ENCODE data around the gene C11orf24. TPM values are rescaled to one million over a fixed set of nuclear protein-coding genes. Genes with fewer than 3 reads are reported as not detected.
A peak's percentile ranks its signal among the peaks of the same experiment; 100 is the strongest.

Gene C11orf24
- polyA plus RNA-seq, 1 of the 3 experiments (the other 2 are of a cell fraction), result 50.9 TPM

GRCh38 chr11:68274306-68274705 lies 2.5 kb upstream of the C11orf24 start:
- Histone ChIP-seq H2AFZ (ENCODE audit: low read depth) (no peak overlapping the region), H3K9me2 (no peaks in the 10 kb centered on the region), H4K20me1 (ENCODE audit: insufficient read depth) (0 out of 2 replicates have a peak, but pooled peaks cover 2% of the 10 kb centered on the region), H3F3A (replicated peaks; ENCODE audit: insufficient read depth) (peaks cover 3% of the 10 kb centered on the region), H3K4me3 (ENCODE audit: low read depth in 2 of 2, low read length in 1 of 2) (no peak overlapping the region), H3K9me3 (no peaks in the 10 kb centered on the region), H3K4me2 (no peak overlapping the region), H3K36me3 (replicated peaks in 1 of 2; ENCODE audit: control insufficient read depth in 1 of 2, insufficient read depth in 2 of 2, low read length in 1 of 2) (no peaks in the 10 kb centered on the region), H3K27ac (ENCODE audit: low read depth in 2 of 2, low read length in 1 of 2) (no peak overlapping the region), H3K4me1 (ENCODE audit: control insufficient read depth in 1 of 2, insufficient read depth in 2 of 2, low read depth in 1 of 2, low read length in 1 of 2) (peaks cover 14 to 17% of the 10 kb centered on the region in 2 experiments; a peak in 3 of 4 replicates), H3K27me3 (ENCODE audit: insufficient read depth) (no peaks in the 10 kb centered on the region), H3K9ac (no peak overlapping the region), H3K79me2 (ENCODE audit: insufficient read depth) (peaks cover 33% of the 10 kb centered on the region)
- DNase-seq, result no peak
- TF ChIP-seq GABPA (IDR thresholded peaks at IDR 0.05; ENCODE audit: low read depth), result no peak
- 92% methylated on average over 1 of the region's 1 CpG for WGBS (ENCODE audit: low lambda C conversion rate)
- CTCF ChIA-PET, result interaction anchor here (0.6 to 5.9 kb wide), 4 partner anchors 17 to 39 kb away, joined by 3 to 68 read pairs (median 4); no protein-coding TSS in a partner anchor
- POLR2A ChIA-PET, result no interaction called here

- Histone ChIP-seq H4K20me1 (ENCODE audit: insufficient read depth) (0 out of 2 replicates have a peak, but pooled peaks cover 7% of the 10 kb centered on the region), H2AFZ (ENCODE audit: low read depth) (peak overlapping the region; percentile 82), H3K4me2 (peak overlapping the region; percentile 92), H3K9me3 (no peaks in the 10 kb centered on the region), H3K27ac (ENCODE audit: low read depth in 2 of 2, low read length in 1 of 2) (no peak overlapping the region), H3K9ac (no peak overlapping the region), H3F3A (replicated peaks; ENCODE audit: insufficient read depth) (peaks cover 3% of the 10 kb centered on the region), H3K9me2 (no peaks in the 10 kb centered on the region), H3K27me3 (ENCODE audit: insufficient read depth) (no peaks in the 10 kb centered on the region), H3K79me2 (ENCODE audit: insufficient read depth) (peaks cover 44% of the 10 kb centered on the region), H3K4me1 (ENCODE audit: control insufficient read depth in 1 of 2, insufficient read depth in 2 of 2, low read depth in 1 of 2, low read length in 1 of 2) (peaks cover 14 to 17% of the 10 kb centered on the region in 2 experiments; a peak in 3 of 4 replicates), H3K4me3 (ENCODE audit: low read depth in 2 of 2, low read length in 1 of 2) (peak overlapping the region; percentile 67 to 75), H3K36me3 (replicated peaks in 1 of 2; ENCODE audit: control insufficient read depth in 1 of 2, insufficient read depth in 2 of 2, low read length in 1 of 2) (peaks cover under 1 to 3% of the 10 kb centered on the region in 2 experiments)
- no peak for DNase-seq
- no peak for TF ChIP-seq RXRA (IDR thresholded peaks at IDR 0.05; ENCODE audit: borderline replicate concordance, low read depth)
- no peak for TF ChIP-seq GABPA (IDR thresholded peaks at IDR 0.05; ENCODE audit: low read depth)
- TF ChIP-seq EZH2phosphoT487 (IDR thresholded peaks at IDR 0.05; ENCODE audit: borderline replicate concordance, low read depth), result no peak
- no peak for TF ChIP-seq POLR2AphosphoS5 (IDR thresholded peaks at IDR 0.05; ENCODE audit: low read depth, low read length)
- WGBS (ENCODE audit: low lambda C conversion rate), result 98% methylated on average over 20 of the region's 21 CpGs
- CTCF ChIA-PET, result interaction anchor here (1.1 to 5.9 kb wide), 4 partner anchors 19 to 110 kb away, joined by 3 to 68 read pairs (median 5); no protein-coding TSS in a partner anchor
- POLR2A ChIA-PET, result interaction anchor here (2.1 kb wide), 1 partner anchor 101 kb away, joined by 16 read pairs; no protein-coding TSS in a partner anchor
Observed at GRCh38 chr11:68273026-68273738, 1.4 kb upstream of the C11orf24 start.

- DNase-seq, result peak; percentile 89
- H3K79me2 ChIP-seq (ENCODE audit: insufficient read depth), result peaks cover 56% of the 10 kb centered on the region
- 3% methylated on average over 22 of the region's 23 CpGs for WGBS (ENCODE audit: low lambda C conversion rate)
- TF ChIP-seq TEAD4 (IDR thresholded peaks at IDR 0.05; ENCODE audit: borderline replicate concordance, insufficient read depth) (no peak), EZH2phosphoT487 (IDR thresholded peaks at IDR 0.05; ENCODE audit: borderline replicate concordance, low read depth) (no peak), CTCF (IDR thresholded peaks at IDR 0.05) (peak; percentile 62), CHD2 (IDR thresholded peaks at IDR 0.05; ENCODE audit: low read length, partially characterized antibody) (no peak), MEF2A (IDR thresholded peaks at IDR 0.05; ENCODE audit: borderline replicate concordance, low read depth) (no peak), SMC3 (IDR thresholded peaks at IDR 0.05; ENCODE audit: low read depth, low read length) (peak; percentile 66), REST (IDR thresholded peaks at IDR 0.05; ENCODE audit: low read depth, low read length) (no peak), NRF1 (IDR thresholded peaks at IDR 0.05; ENCODE audit: low read depth, low read length) (no peak), TAF1 (IDR thresholded peaks at IDR 0.05; ENCODE audit: borderline replicate concordance, low read depth, low read length) (no peak)
Observed at GRCh38 chr11:68271023-68271780, 571 bp downstream of the C11orf24 start.

More at GRCh38 chr11:68271023-68271780, 571 bp downstream of the C11orf24 start:
- CTCF ChIA-PET, result interaction anchor here (0.6 to 5.9 kb wide), 21 partner anchors 9 to 186 kb away, joined by 3 to 68 read pairs (median 4); no protein-coding TSS in a partner anchor
- Histone ChIP-seq H3K27ac (ENCODE audit: low read depth in 2 of 2, low read length in 1 of 2) (peak overlapping the region; percentile 79 to 87), H3K36me3 (replicated peaks in 1 of 2; ENCODE audit: control insufficient read depth in 1 of 2, insufficient read depth in 2 of 2, low read length in 1 of 2) (peaks cover 6 to 18% of the 10 kb centered on the region in 2 experiments), H4K20me1 (ENCODE audit: insufficient read depth) (0 out of 2 replicates have a peak, but pooled peaks cover 7% of the 10 kb centered on the region), H3F3A (replicated peaks; ENCODE audit: insufficient read depth) (peaks cover 3% of the 10 kb centered on the region), H3K4me2 (peak overlapping the region; percentile 92), H3K9me2 (no peaks in the 10 kb centered on the region), H3K4me3 (ENCODE audit: low read depth in 2 of 2, low read length in 1 of 2) (peak overlapping the region; percentile 67 to 75), H2AFZ (ENCODE audit: low read depth) (peak overlapping the region; percentile 82), H3K9me3 (no peaks in the 10 kb centered on the region), H3K9ac (peak overlapping the region; percentile 98), H3K4me1 (ENCODE audit: control insufficient read depth in 1 of 2, insufficient read depth in 2 of 2, low read depth in 1 of 2, low read length in 1 of 2) (peaks cover 14 to 17% of the 10 kb centered on the region in 2 experiments; a peak in 3 of 4 replicates), H3K27me3 (ENCODE audit: insufficient read depth) (no peaks in the 10 kb centered on the region)
- POLR2A ChIA-PET, result interaction anchor here (1.0 to 2.5 kb wide), 4 partner anchors 13 to 103 kb away, joined by 3 to 16 read pairs (median 8); no protein-coding TSS in a partner anchor

Data from SK-N-SH (cell line).